ENCODE data around the gene PITPNM1. TPM values are rescaled to one million over a fixed set of nuclear protein-coding genes. Genes with fewer than 3 reads are reported as not detected.
A peak's percentile ranks its signal among the peaks of the same experiment; 100 is the strongest.
"Not testable (repeated sequence)": the region's sequence is repeated elsewhere in the genome, so short reads cannot be mapped to it uniquely, and the experiment has no call there.

PITPNM1 gene
- total RNA-seq, 2 experiments from 2014 or later: 139 to 143 TPM

DNA sequence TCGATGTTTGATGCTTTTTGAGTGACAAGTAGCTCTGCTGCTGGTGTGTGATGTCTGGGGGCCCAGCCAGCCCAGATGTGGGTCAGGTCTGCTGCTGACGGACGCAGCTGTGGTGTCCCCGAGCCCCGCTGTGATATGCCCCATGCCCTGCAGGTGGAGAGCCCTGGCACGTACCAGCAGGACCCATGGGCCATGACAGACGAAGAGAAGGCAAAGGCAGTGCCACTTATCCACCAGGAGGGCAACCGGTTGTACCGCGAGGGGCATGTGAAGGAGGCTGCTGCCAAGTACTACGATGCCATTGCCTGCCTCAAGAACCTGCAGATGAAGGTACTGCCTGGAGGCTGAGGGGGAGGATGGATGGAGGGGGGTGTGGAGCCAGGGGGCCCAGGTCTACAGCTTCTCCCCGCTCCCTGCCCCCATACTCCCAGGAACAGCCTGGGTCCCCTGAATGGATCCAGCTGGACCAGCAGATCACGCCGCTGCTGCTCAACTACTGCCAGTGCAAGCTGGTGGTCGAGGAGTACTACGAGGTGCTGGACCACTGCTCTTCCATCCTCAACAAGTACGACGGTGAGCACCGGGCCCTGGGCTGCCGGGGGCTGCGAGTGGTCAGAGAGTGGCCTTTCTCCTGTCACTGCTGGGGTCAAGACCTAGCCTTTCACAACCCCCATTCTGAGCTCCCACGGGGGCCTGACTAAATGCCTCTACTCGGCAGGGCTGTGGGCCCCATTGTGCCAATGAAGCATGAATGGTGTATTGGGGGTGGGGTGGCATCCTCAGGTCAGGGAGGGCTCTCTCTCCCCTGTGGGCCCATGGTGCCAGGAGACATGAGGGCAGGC lies 15.1 kb downstream of the PITPNM1 start:
- ChIA-PET CTCF (no interaction called here), POLR2A (interaction anchor here (1.1 to 4.2 kb wide), 5 partner anchors 15 to 86 kb away, joined by 3 to 21 read pairs (median 6); partner anchors contain the start of genes PITPNM1, PTPRCAP and TMEM134)
- H3K4me3 Mint-ChIP-seq: peak overlapping the region; percentile 34
- intact Hi-C loops (cut with micrococcal nuclease): loop anchor here (5.0 to 10.0 kb wide), 3 partner anchors 203 to 375 kb away; partner anchors contain the start of genes ANKRD13D and KDM2A
- peaks cover 50% of the 10 kb centered on the region for H3K4me1 Mint-ChIP-seq (ENCODE audit: low read depth)
- H3K9me3 Mint-ChIP-seq: no peaks in the 10 kb centered on the region
- H3K36me3 Mint-ChIP-seq: peaks cover 57% of the 10 kb centered on the region
- H3K27ac Mint-ChIP-seq: peak overlapping the region; percentile 85
- no peak for DNase-seq
- no peaks in the 10 kb centered on the region for H3K27me3 Mint-ChIP-seq

DNA sequence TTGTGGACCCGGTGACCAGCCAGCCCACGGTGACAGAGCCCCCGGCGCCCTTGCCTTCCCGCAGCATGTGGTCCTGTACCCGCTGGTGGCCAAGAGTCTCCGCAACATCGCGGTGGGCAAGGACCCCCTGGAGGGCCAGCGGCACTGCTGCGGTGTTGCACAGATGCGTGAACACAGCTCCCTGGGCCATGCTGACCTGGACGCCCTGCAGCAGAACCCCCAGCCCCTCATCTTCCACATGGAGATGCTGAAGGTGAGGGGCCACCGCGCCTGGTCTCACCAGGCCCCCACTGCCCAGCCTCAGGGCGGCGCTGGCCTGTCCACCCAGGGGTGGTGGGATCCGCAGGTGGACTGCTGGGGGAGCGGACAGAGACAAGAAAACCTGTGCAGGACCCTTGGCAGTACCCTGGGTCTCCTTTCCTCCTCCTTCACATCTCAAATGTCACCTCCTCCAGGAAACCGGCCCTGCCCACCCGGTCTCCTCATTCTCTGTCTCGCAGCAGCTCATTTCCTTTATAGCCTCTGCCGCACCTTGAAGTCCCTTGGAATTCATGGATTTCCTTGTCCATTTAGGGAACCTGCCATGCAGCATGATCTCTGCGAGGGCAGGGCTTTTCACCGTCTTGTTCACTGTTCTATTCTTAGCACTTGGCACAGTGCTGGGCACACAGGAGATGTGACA lies 15.8 kb downstream of the PITPNM1 start:
- peak overlapping the region; percentile 34 for H3K4me3 Mint-ChIP-seq
- peak overlapping the region; percentile 99 for H3K27ac Mint-ChIP-seq
- ChIA-PET POLR2A (interaction anchor here (1.4 to 7.2 kb wide), 3 partner anchors 16 to 92 kb away, joined by 5 to 67 read pairs (median 21); partner anchors contain the start of genes PITPNM1 and PTPRCAP), CTCF (interaction anchor here (2.3 kb wide), 1 partner anchor 17 kb away, joined by 10 read pairs; the partner anchor contains the start of gene PITPNM1)
- H3K9me3 Mint-ChIP-seq: no peaks in the 10 kb centered on the region
- no peaks in the 10 kb centered on the region for H3K27me3 Mint-ChIP-seq
- H3K4me1 Mint-ChIP-seq (ENCODE audit: low read depth): peaks cover 58% of the 10 kb centered on the region
- intact Hi-C loops (cut with micrococcal nuclease): loop anchor here (5.0 to 10.0 kb wide), 3 partner anchors 202 to 375 kb away; partner anchors contain the start of genes ANKRD13D and KDM2A
- no peak for DNase-seq
- H3K36me3 Mint-ChIP-seq: peaks cover 64% of the 10 kb centered on the region

DNA sequence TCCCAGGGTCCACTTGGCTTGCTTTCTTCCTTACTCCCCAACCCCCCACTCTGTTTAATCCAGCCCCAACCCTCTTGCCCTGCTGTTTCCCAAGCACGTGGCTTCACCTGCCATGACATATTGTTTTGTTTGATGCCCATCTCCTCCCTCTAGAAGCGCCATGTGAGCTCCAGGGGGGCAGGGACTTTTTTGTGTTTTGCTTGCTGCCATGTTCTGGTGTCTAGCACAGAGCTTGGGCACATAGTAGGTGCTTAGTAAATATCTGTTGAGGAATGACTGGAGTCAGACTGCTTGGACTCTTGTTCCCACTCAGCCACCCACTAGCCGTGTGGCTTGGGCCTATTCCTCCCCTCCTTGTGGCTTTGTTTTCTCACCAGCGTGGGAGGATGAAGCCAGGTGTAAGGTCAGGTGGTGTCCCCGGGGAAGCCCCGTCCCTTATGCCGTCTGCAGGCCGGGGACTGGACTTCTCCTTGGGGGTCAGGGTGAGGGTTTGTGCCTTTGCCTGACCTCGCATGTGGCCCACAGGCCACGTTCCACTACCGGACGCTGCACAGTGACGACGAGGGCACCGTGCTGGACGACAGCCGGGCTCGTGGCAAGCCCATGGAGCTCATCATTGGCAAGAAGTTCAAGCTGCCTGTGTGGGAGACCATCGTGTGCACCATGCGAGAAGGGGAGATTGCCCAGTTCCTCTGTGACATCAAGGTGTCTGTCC lies 18.5 kb downstream of the PITPNM1 start:
- CTCF ChIA-PET: interaction anchor here (0.6 to 1.5 kb wide), 3 partner anchors 19 to 133 kb away, joined by 3 to 4 read pairs (median 4); partner anchors contain the start of gene RAD9A
- POLR2A ChIA-PET: interaction anchor here (1.0 to 7.2 kb wide), 7 partner anchors 18 to 214 kb away, joined by 3 to 67 read pairs (median 17); partner anchors contain the start of genes CDK2AP2, CORO1B, PITPNM1 and PPP1CA
- peaks cover 60% of the 10 kb centered on the region for H3K36me3 Mint-ChIP-seq
- no peaks in the 10 kb centered on the region for H3K9me3 Mint-ChIP-seq
- DNase-seq: peak; percentile 87
- peak overlapping the region; percentile 99 for H3K27ac Mint-ChIP-seq
- H3K27me3 Mint-ChIP-seq: no peaks in the 10 kb centered on the region
- peaks cover 64% of the 10 kb centered on the region for H3K4me1 Mint-ChIP-seq (ENCODE audit: low read depth)
- peak overlapping the region; percentile 90 for H3K4me3 Mint-ChIP-seq
- intact Hi-C loops (cut with micrococcal nuclease): loop anchor here (1.0 to 10.0 kb wide), 6 partner anchors 20 to 372 kb away; partner anchors contain the start of genes ANKRD13D and KDM2A

DNA sequence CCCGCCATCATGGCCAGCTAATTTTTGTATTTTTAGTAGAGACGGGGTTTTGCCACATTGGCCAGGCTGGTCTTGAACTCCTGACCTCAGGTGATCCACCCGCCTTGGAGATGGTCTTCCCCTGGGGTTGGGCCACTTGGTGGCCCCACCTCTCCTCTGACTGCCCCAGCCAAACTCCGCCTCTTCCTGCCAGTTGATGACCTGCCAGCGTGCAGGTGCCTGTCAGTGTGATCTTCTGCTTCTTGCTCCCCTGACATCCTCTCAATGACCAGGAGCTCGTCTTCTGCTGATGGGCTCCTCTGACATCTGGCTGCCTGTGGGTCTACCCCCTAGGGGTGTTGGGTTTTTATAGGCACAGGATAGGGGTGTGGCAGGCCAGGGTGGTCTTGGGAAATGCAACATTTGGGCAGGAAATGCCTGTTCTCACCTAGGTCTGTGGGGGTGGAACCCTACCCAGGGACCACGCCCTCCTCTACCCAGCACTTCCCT lies 19.2 kb downstream of the PITPNM1 start:
- CTCF ChIA-PET: interaction anchor here (0.9 to 3.6 kb wide), 3 partner anchors 17 to 129 kb away, joined by 3 to 13 read pairs (median 4); partner anchors contain the start of gene TMEM134
- Mint-ChIP-seq H3K27ac (peak overlapping the region; percentile 99), H3K4me1 (ENCODE audit: low read depth) (peaks cover 62% of the 10 kb centered on the region), H3K36me3 (peaks cover 55% of the 10 kb centered on the region), H3K4me3 (peak overlapping the region; percentile 90)
- DNase-seq: peak; percentile 90
- not testable (repeated sequence) for H3K9me3 Mint-ChIP-seq, H3K27me3 Mint-ChIP-seq
- POLR2A ChIA-PET: interaction anchor here (0.6 to 7.2 kb wide), 11 partner anchors 17 to 84 kb away, joined by 3 to 67 read pairs (median 4); partner anchors contain the start of genes CDK2AP2, CORO1B, PITPNM1 and PPP1CA
- intact Hi-C loops (cut with micrococcal nuclease): loop anchor here (1.0 to 10.0 kb wide), 5 partner anchors 47 to 371 kb away; partner anchors contain the start of genes ANKRD13D and KDM2A

DNA sequence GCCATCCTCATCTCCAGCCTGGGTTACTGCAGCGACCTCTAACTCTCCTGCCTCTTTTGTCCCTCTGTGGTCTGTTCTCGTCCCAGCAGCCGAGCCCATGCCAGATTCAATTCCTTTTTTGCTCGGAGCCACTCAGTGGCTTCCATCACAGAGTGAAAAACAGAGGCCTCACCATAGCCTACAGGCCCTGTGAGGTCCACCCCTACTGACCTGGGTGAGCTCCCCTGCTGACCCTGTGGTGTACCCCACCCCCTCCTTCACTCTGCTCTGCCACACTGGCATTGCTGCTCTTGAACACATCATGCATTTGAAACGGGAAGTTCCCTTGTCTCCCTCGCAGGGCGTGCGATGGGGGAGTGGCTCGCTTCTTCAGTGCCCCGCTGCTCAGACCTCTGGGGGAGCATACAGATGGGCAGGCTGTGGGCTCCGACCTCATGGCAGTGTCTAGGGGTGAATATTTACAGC lies 20.3 kb downstream of the PITPNM1 start:
- CTCF ChIA-PET: interaction anchor here (0.9 to 3.6 kb wide), 4 partner anchors 16 to 130 kb away, joined by 3 to 13 read pairs (median 8); partner anchors contain the start of genes PITPNM1, PPP1CA and TMEM134

DNA sequence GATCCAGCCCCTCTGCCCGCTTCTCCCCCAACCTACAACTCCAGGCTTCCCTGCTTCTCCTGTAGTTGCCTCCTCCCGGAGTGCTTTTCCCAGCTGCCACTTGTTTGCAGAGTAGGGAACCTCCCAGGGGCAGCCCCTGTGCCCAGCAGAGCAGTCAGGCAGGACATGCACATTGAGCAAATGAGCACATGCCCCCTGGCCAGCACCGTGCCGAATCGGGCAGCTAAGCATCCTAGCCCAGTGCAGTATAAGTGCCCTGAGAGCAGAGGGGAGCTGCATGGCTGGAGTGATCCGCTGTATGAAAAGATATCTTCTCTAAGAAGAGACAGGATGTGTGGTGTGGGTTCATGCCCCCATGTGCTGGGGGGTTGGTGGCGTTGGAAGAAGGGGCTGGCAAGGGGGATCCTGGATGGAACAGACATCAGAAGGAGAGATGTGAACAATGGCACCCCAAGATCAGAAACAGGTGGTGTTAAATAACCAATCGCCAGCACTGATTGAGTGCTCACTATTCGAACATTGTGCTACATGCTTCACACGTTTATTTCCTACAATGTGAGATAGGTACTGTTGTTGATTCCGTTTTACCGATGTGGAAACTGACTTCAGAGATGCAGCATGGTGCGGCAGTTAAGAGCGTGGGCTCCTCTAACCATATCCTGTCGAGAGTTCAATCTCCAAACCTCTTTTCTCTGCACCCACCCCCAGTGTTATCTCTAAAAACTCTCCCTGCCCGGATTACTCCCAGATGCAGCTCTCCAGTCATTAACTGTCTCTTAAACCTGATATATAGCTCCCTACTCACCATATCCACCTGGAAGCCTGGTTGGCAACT lies 21.1 kb downstream of the PITPNM1 start:
- peaks cover 42% of the 10 kb centered on the region for H3K36me3 Mint-ChIP-seq
- peak overlapping the region; percentile 90 for H3K4me3 Mint-ChIP-seq
- ChIA-PET POLR2A (interaction anchor here (0.7 to 7.2 kb wide), 11 partner anchors 15 to 244 kb away, joined by 3 to 67 read pairs (median 5); partner anchors contain the start of genes PPP1CA, PTPRCAP, RPS6KB2 and TMEM134), CTCF (interaction anchor here (1.8 to 3.6 kb wide), 3 partner anchors 15 to 83 kb away, joined by 8 to 13 read pairs (median 9); partner anchors contain the start of genes PITPNM1, PPP1CA and TMEM134)
- H3K27ac Mint-ChIP-seq: peak overlapping the region; percentile 99
- H3K9me3 Mint-ChIP-seq: no peaks in the 10 kb centered on the region
- intact Hi-C loops (cut with micrococcal nuclease): loop anchor here (1.0 to 10.0 kb wide), 4 partner anchors 15 to 369 kb away; partner anchors contain the start of genes KDM2A, POLD4 and TMEM134
- H3K27me3 Mint-ChIP-seq: no peaks in the 10 kb centered on the region
- peak; percentile 74 for DNase-seq
- peaks cover 51% of the 10 kb centered on the region for H3K4me1 Mint-ChIP-seq (ENCODE audit: low read depth)

More for the DNA sequence above, 20.3 kb downstream of the PITPNM1 start:
- peak overlapping the region; percentile 99 for H3K27ac Mint-ChIP-seq
- peaks cover 58% of the 10 kb centered on the region for H3K4me1 Mint-ChIP-seq (ENCODE audit: low read depth)
- intact Hi-C loops (cut with micrococcal nuclease): loop anchor here (1.0 to 10.0 kb wide), 5 partner anchors 46 to 370 kb away; partner anchors contain the start of genes ANKRD13D, KDM2A and POLD4
- peaks cover 47% of the 10 kb centered on the region for H3K36me3 Mint-ChIP-seq
- no peaks in the 10 kb centered on the region for H3K9me3 Mint-ChIP-seq
- no peaks in the 10 kb centered on the region for H3K27me3 Mint-ChIP-seq
- peak overlapping the region; percentile 90 for H3K4me3 Mint-ChIP-seq
- DNase-seq: peak; percentile 88
- POLR2A ChIA-PET: interaction anchor here (0.7 to 7.2 kb wide), 10 partner anchors 16 to 84 kb away, joined by 3 to 67 read pairs (median 4); partner anchors contain the start of genes PITPNM1, PPP1CA, PTPRCAP and TMEM134

DNA sequence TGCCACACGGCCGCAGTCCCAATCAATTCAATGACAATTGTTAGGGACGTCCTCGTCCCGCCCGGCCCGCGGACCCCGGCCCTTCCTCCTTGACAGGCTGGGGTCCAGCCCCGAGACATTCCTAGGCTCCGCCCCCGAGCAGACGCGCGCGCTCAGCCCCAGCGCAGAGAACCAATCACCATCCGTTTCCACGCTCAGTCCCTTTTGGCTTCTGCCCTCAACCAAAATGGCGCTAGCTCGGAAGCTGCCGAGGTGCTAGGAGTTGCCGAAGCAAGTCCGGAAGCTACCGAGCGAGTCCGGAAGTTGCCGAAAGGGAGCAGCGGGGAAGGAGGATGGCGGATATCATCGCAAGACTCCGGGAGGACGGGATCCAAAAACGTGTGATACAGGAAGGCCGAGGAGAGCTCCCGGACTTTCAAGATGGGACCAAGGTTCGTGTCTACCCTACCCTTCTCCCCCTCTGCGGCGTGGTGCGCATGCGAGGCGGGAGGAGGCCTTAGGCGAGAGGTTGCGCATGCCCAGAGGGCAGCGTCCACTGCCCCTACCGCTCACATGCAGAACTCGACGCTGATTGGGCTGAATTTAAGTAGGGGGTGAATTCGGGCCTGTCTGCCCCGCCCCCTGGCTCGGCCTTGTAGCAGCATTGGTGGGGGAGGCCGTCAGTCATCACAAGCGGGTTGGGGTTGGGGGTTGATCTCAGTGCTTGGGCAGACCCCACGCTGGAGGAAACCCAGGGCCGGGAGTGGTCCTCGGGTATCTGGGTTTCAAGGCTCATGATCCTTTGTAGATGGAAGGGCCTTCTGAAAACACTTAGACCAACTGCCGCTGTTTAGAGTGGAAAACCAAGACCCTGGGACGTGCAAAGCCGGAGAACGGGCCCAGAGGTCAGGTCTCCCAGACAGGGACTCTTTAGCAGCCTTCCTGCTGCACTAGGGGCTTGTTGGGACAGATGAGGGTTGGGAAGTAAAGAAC lies 22.1 kb downstream of the PITPNM1 start, which contains the start of gene AIP:
TSS of gene AIP (plus strand) at position 200 of the 972 bp plus-strand sequence. CDS start at position 333, 133 bp downstream.
- DNase-seq: peak; percentile 99
- Mint-ChIP-seq H3K27me3 (no peaks in the 10 kb centered on the region), H3K4me3 (peak within 1 kb of the TSS; percentile 90), H3K27ac (peak within 1 kb of the TSS; percentile 99), H3K4me1 (ENCODE audit: low read depth) (peaks cover 42% of the 10 kb centered on the region), H3K36me3 (peaks cover 32% of the 10 kb centered on the region), H3K9me3 (no peaks in the 10 kb centered on the region)
- intact Hi-C loops (cut with micrococcal nuclease): loop anchor here (1.0 to 10.0 kb wide), 3 partner anchors 14 to 368 kb away; partner anchors contain the start of genes KDM2A and TMEM134
- ChIA-PET POLR2A (interaction anchor here (0.7 to 7.2 kb wide), 7 partner anchors 15 to 243 kb away, joined by 3 to 67 read pairs (median 5); partner anchors contain the start of genes PPP1CA, PTPRCAP, RPS6KB2 and TBC1D10C), CTCF (interaction anchor here (1.0 to 3.6 kb wide), 4 partner anchors 14 to 137 kb away, joined by 3 to 13 read pairs (median 6); partner anchors contain the start of genes PITPNM1 and TMEM134)

DNA sequence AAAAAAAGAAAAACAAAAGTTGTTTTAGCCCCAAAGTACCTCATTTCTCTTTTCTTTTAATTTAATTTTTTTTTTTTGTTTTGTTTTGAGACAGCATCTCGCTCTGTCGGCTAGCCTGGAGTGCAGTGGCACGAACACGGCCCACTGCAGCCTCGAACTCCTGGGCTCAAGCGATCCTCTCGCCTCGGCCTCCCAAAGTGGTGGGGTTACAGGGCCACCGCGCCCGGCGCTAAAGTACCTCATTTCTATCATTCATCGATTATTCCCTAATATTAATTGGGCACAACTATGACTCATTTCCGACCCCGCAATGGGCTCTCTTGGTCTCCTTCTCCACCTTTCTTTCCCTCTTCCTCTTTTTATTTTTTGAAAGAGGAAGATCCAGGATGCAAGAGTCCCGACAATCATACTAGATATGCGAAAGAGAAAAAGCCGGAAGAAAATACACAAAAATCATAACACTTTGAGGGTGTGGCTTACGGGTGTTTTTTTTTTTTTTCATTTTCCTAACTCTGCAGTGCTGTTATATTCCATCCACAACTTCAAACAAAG lies 22.8 kb downstream of the PITPNM1 start:
- ChIA-PET CTCF (interaction anchor here (0.7 to 3.6 kb wide), 5 partner anchors 14 to 137 kb away, joined by 3 to 13 read pairs (median 4); partner anchors contain the start of genes PITPNM1 and TMEM134), POLR2A (interaction anchor here (0.7 to 7.2 kb wide), 4 partner anchors 14 to 81 kb away, joined by 3 to 67 read pairs (median 6); partner anchors contain the start of genes PPP1CA, PTPRCAP, TBC1D10C and TMEM134)
- H3K4me3 Mint-ChIP-seq: peak overlapping the region; percentile 90
- H3K36me3 Mint-ChIP-seq: peaks cover 26% of the 10 kb centered on the region
- H3K9me3 Mint-ChIP-seq: no peaks in the 10 kb centered on the region
- H3K27ac Mint-ChIP-seq: peak overlapping the region; percentile 99
- H3K27me3 Mint-ChIP-seq: no peaks in the 10 kb centered on the region
- peaks cover 34% of the 10 kb centered on the region for H3K4me1 Mint-ChIP-seq (ENCODE audit: low read depth)
- intact Hi-C loops (cut with micrococcal nuclease): loop anchor here (1.0 to 10.0 kb wide), 2 partner anchors 18 to 368 kb away; partner anchors contain the start of gene KDM2A
- peak; percentile 33 for DNase-seq
